COLO668 (cell line): ENCODE measurements around the gene PRR14L.
"Not testable (repeated sequence)": the region's sequence is repeated elsewhere in the genome, so short reads cannot be mapped to it uniquely, and the experiment has no call there.

Experiments
- DNase-seq: peaks from one replicate; lab custom pipeline; 2025; ENCODE audit not compliant: unreplicated experiment; lab: John Stamatoyannopoulos, UW

The PRR14L gene

GRCh38 chr22:31742115-31742514 is 7.8 kb downstream of the PRR14L start:
- DNase-seq, result no peak

GRCh38 chr22:31740314-31740713 is 9.6 kb downstream of the PRR14L start:
- DNase-seq, result not testable (repeated sequence)

DNA sequence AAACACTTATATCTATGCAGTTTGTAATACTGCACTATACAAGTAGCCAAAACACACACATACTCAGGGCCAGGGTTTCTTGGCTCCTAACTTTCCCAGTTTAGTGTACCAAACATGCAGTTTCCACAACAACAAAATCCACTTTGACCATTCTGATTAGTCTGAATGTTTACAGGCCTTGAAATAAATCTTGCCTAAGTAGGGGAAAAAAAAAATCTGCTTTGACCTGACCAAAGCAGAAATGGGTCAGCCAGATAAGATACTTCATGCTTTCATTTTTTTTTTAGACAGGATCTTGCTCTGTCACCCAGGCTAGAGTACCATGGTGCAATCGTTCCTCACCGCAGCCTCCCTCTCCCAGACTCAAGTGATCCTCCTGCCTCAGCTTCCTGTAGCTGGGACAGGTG is 10.1 kb downstream of the PRR14L start:
- no peak for DNase-seq

DNA sequence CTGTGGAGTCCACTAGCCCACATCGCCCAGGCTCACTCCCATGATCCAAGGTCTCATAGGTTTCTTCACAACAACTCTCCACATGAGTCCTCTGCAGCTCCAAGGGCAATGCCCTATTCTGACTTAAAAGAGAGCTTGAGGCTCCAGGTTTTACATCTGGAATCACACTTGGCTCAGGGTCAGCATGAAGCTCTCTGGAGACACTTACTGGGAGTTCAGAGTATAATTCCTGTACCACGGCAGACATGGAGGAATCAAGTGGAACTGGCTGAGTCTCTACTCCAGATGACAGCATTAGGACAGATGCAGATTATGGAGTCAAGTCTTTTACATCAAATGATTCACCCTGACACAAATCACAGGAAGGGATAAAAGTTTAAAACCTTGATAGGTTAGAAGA is 11.4 kb downstream of the PRR14L start:
- no peak for DNase-seq

DNA sequence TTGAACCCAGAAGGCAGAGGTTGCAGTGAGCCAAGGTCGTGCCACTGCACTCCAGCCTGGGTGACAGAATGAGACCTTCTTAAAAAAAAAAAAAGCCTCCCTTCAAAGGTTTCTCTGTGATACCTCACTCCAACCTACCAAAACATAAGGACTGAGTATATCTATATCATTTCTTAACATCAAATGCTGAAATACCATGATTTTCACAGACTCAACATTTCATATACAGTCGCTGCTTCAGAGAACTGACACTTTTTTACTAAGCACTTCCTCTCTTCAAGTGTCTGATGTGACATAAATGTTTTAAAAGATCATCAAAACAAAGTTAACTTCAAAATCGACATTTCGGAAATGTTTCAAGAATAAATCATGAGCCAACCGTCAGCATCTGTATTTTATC is 12.0 kb downstream of the PRR14L start:
- DNase-seq, result no peak

DNA sequence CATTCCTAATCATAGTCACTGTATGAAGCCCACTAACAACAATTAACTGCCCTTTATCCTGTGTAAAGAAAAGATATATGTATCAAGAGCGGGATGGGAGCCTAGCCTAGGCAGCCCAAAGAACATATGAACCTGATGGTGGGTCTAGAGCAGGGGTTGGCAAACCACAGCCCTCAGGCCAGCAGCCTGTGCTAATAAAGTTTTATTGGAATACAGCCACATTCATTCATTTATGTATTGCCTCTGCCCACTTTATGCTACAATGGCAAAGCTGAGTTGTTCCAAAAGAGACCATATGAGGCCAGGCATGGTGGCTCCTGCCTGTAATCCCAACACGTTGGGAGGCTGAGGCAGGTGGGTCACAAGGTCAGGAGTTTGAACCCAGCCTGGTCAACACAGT is 13.5 kb downstream of the PRR14L start:
- no peak for DNase-seq

GRCh38 chr22:31734512-31734911 is 15.4 kb downstream of the PRR14L start:
- no peak for DNase-seq

- no peak for DNase-seq
Observed at GRCh38 chr22:31733580-31734079, 16.3 kb downstream of the PRR14L start.

GRCh38 chr22:31732089-31732829 is 17.7 kb downstream of the PRR14L start:
- DNase-seq, result no peak

GRCh38 chr22:31730344-31730711 is 19.6 kb downstream of the PRR14L start:
- no peak for DNase-seq

DNA sequence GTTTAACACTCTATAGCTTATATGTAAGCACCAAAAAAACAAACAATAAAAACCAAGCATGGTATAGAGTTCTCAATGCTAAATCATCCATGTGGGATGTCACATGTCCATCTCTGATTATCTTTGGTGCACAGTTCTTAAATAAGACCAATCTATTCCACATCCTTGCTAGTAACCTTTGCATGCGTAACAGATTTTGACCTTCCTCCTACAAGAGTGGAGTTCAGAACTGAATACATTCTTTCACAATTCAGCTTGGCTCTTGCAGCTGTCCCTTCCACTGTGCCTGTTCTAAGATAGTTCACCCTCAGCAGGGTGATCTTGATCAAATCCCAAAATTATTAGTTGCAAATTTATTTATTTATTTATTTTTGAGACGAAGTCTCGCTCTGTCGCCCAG is 21.1 kb downstream of the PRR14L start:
- DNase-seq, result no peak

GRCh38 chr22:31726692-31727091 is 23.2 kb downstream of the PRR14L start:
- DNase-seq, result no peak

DNA sequence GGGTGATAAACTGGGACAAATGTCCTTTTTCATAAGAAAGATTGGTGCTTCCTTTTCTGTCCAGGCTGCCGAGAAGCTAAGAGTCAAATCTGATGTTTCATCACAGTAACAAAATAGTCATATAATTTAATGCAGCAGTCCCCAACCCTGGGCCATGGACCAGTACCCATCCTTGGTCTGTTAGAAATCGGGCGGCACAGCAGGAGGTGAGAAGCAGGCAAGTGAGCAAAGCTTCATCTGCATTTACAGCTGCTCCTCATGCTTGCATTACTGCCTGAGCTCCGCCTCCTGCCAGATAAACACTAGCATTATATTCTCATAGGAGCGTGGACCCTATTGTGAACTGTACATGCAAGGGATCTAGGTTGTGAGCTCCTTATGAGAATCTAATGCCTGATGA is 26.2 kb downstream of the PRR14L start:
- no peak for DNase-seq

GRCh38 chr22:31719850-31720471 is 30.0 kb downstream of the PRR14L start:
- no peak for DNase-seq

GRCh38 chr22:31715147-31715778 is 34.7 kb downstream of the PRR14L start:
- no peak for DNase-seq

GRCh38 chr22:31711226-31711625 is 38.7 kb downstream of the PRR14L start:
- DNase-seq, result not testable (repeated sequence)

DNA sequence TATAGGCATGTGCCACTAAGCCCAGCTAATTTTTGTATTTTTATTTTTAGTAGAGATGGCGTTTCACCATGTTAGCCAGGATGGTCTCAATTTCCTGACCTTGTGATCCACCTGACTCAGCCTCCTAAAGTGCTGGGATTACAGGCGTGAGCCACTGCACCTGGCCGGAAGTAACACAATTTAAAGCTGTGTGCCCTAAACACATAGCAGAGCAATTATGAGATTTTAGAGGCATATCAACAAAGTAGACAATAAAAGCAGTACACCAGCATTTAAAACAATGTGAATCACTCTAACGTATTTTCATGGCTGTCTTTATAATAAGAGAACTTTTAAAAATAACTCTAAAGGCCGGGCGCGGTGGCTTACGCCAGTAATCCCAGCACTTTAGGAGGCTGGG is 42.4 kb downstream of the PRR14L start:
- DNase-seq, result no peak

GRCh38 chr22:31695423-31695822 is 54.5 kb downstream of the PRR14L start:
- DNase-seq, result no peak

GRCh38 chr22:31694046-31694445 is 55.9 kb downstream of the PRR14L start:
- not testable (repeated sequence) for DNase-seq

DNA sequence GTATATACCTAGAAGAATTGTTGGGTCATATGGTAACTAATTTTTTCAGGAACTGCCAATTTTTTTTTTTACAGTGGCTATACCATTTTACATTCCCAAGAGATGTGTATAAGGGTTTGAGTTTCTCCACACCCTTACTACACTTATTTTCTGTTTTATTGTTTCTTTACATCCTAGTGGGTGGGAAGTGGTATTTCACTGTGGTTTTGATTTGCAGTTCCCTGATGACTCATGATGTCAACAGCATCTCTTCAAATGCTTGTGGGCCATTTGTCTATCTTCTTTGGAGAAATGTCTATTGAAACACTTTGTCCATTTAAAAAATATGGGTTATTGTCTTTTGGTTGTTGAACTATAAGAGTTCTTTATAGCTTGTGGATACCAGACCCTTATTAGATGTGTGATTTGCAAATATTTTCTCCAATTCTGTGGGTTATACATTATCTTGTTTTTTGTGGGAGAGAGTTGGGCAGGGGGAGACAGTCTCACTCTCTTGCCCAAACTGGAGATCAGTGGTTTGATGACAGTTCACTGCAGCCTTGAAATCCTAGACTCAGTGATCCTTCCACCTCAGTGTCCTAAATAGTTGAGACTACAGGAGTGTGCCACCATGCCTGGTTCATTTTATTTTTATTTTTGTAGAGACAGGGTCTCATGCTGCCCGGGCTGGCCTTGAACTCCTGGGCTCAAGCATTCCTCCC is 57.6 kb downstream of the PRR14L start:
- DNase-seq, result no peak

GRCh38 chr22:31691408-31691807 is 58.5 kb downstream of the PRR14L start:
- no peak for DNase-seq
